ENCODE results near the gene DNAH17.

- no peak for TF ChIP-seq POLR2A (IDR thresholded peaks at IDR 0.05; ENCODE audit: low read depth, low read length)
- no peak for TF ChIP-seq POLR2AphosphoS5 (IDR thresholded peaks at IDR 0.05; ENCODE audit: low read depth, low read length)
- no peak for TF ChIP-seq TAF1 (IDR thresholded peaks at IDR 0.05; ENCODE audit: borderline replicate concordance, low read depth, low read length)
These were observed 8.6 kb downstream of the DNAH17 start for GRCh38 chr17:78568494-78569115.

Measured in GM12892 (cell line).